IMR-90 (cell line): ENCODE data around the gene MRPL38. TPM values are rescaled to one million over a fixed set of nuclear protein-coding genes. Genes with fewer than 3 reads are reported as not detected.

Source experiments
- ATAC-seq: fragments of 200-7000 bp; cut with Tn5 transposase; 2 replicates; pipeline ENCODE4 v1.9.1; 2020; ENCODE audit warnings: low read depth, mild to moderate bottlenecking, moderate library complexity
- BruUV-seq: library from RNA; stranded (reverse); fragments of 400-500 nt; replicated peaks from 2 replicates; lab custom pipeline; 2021; lab: Mats Ljungman, UMichigan
- CTCF ChIA-PET: fragments of 300-600 bp; formaldehyde crosslinking; extraction: SDS; loops from one replicate; lab custom pipeline; 2021; ENCODE audit warnings: antibody characterized with exemption; lab: Yijun Ruan, JAX
- POLR2A ChIA-PET: fragments of 300-600 bp; sonication (Branson Sonifier 250); formaldehyde crosslinking; loops from one replicate; lab custom pipeline; 2022; ENCODE audit warnings: antibody characterized with exemption; ENCODE audit not compliant: unreplicated experiment; lab: Charles Lee
- DNase-seq: peaks from one replicate; pipeline ENCODE4 v3.0.0; 2013
- H2AFZ ChIP-seq: replicated peaks from 2 replicates; pipeline ENCODE3; 2013; ENCODE audit warnings: low read length, mild to moderate bottlenecking; ENCODE audit not compliant: poor library complexity
- H2AK5ac ChIP-seq: 2 replicates; pipeline ENCODE4 v1.6.1; 2013; ENCODE audit warnings: low read depth, low read length, inconsistent platforms
- H2AK9ac ChIP-seq: replicated peaks from 2 replicates; pipeline ENCODE3; 2013; ENCODE audit warnings: mild to moderate bottlenecking, low read depth, low read length, moderate library complexity; ENCODE audit not compliant: poor library complexity
- H2BK120ac ChIP-seq: 2 replicates; pipeline ENCODE4 v1.6.1; 2013; ENCODE audit warnings: low read depth, low read length, inconsistent platforms
- H2BK15ac ChIP-seq: 3 replicates; pipeline ENCODE4 v1.6.1; 2013; ENCODE audit warnings: low read depth, low read length, inconsistent platforms
- H2BK20ac ChIP-seq: 2 replicates; pipeline ENCODE4 v1.6.1; 2013; ENCODE audit warnings: low read depth, mild to moderate bottlenecking, inconsistent platforms, low read length, moderate library complexity
- H2BK5ac ChIP-seq: 2 replicates; pipeline ENCODE4 v1.6.1; 2013; ENCODE audit warnings: mild to moderate bottlenecking, low read depth, low read length, inconsistent platforms; ENCODE audit not compliant: poor library complexity, severe bottlenecking
- H3K14ac ChIP-seq: replicated peaks from 2 replicates; pipeline ENCODE4 v1.6.1; 2013; ENCODE audit warnings: low read depth, low read length, inconsistent platforms
- H3K18ac ChIP-seq: 2 replicates; pipeline ENCODE4 v1.6.1; 2013; ENCODE audit warnings: low read depth, low read length, control low read depth
- H3K23ac ChIP-seq: 2 replicates; pipeline ENCODE4 v1.6.1; 2013; ENCODE audit warnings: low read depth, low read length, inconsistent platforms
- H3K27ac ChIP-seq: 2 replicates; pipeline ENCODE4 v1.5.1; 2013; ENCODE audit warnings: mild to moderate bottlenecking, control low read depth, low read length; ENCODE audit not compliant: insufficient read depth
- H3K27me3 ChIP-seq: 2 replicates; pipeline ENCODE4 v1.6.1; 2013; ENCODE audit warnings: low read length; ENCODE audit not compliant: control insufficient read depth, insufficient read depth
- H3K36me3 ChIP-seq: 2 replicates; pipeline ENCODE4 v1.6.1; 2013; ENCODE audit warnings: low read length, mixed read lengths; ENCODE audit not compliant: control insufficient read depth, insufficient read depth
- H3K4ac ChIP-seq: 2 replicates; pipeline ENCODE4 v1.6.1; 2013; ENCODE audit warnings: low read depth, low read length, inconsistent platforms
- H3K4me1 ChIP-seq: 2 replicates; pipeline ENCODE4 v1.6.1; 2013; ENCODE audit warnings: low read length, mixed read lengths; ENCODE audit not compliant: control insufficient read depth, insufficient read depth
- H3K4me2 ChIP-seq: 2 replicates; pipeline ENCODE4 v1.6.1; 2013; ENCODE audit warnings: low read depth, mild to moderate bottlenecking, control low read depth, low read length, moderate library complexity
- H3K4me3 ChIP-seq: 2 replicates; pipeline ENCODE4 v1.5.1; 2013; ENCODE audit warnings: low read depth, mild to moderate bottlenecking, control low read depth, low read length, moderate library complexity; ENCODE audit not compliant: insufficient read depth
- H3K56ac ChIP-seq: 2 replicates; pipeline ENCODE4 v1.6.1; 2013; ENCODE audit warnings: low read length, inconsistent platforms; ENCODE audit not compliant: insufficient read depth; ENCODE audit errors: extremely low read depth
- H3K79me1 ChIP-seq, 2 experiments: 2 replicates each; pipeline ENCODE4 v1.6.1; 2013; ENCODE audit warnings: low read length in 2 of 2, inconsistent platforms in 1 of 2, low read depth in 1 of 2
- H3K9ac ChIP-seq: 2 replicates; pipeline ENCODE4 v1.6.1; 2013; ENCODE audit warnings: low read depth, low read length, control low read depth
- H3K9me1 ChIP-seq: 2 replicates; pipeline ENCODE4 v1.6.1; 2013; ENCODE audit warnings: low read length, inconsistent platforms; ENCODE audit not compliant: insufficient read depth
- H3K9me3 ChIP-seq: 2 replicates; pipeline ENCODE4 v1.6.1; 2013; ENCODE audit warnings: low read length; ENCODE audit not compliant: control insufficient read depth, insufficient read depth
- H4K20me1 ChIP-seq: 2 replicates; pipeline ENCODE4 v1.6.1; 2013; ENCODE audit warnings: low read length, inconsistent platforms; ENCODE audit not compliant: insufficient read depth
- H4K5ac ChIP-seq: 2 replicates; pipeline ENCODE4 v1.6.1; 2013; ENCODE audit warnings: mild to moderate bottlenecking, low read depth, low read length, control low read depth
- H4K8ac ChIP-seq, 2 experiments: 2 replicates each; pipeline ENCODE4 v1.6.1; 2013; ENCODE audit warnings: low read depth in 2 of 2, low read length in 2 of 2, control low read depth in 1 of 2, inconsistent platforms in 1 of 2
- H4K91ac ChIP-seq: 2 replicates; pipeline ENCODE4 v1.6.1; 2013; ENCODE audit warnings: low read depth, low read length, inconsistent platforms; ENCODE audit not compliant: insufficient read depth
- BHLHE40 ChIP-seq: fragments of 150-350 bp; IDR thresholded peaks from 2 replicates; pipeline ENCODE4 v1.6.1; 2016; ENCODE audit warnings: mild to moderate bottlenecking, low read depth, low read length
- CEBPB ChIP-seq: IDR thresholded peaks from 2 replicates; pipeline ENCODE4 v1.6.1; 2012; ENCODE audit warnings: low read depth, low read length, improper control_type of control experiment
- CHD1 ChIP-seq: IDR thresholded peaks from 2 replicates; pipeline ENCODE4 v1.6.1; 2012; ENCODE audit warnings: low read depth, low read length, improper control_type of control experiment
- CTCF ChIP-seq: conservative IDR thresholded peaks from 2 replicates; pipeline ENCODE4 v1.5.1; 2012; ENCODE audit warnings: mild to moderate bottlenecking, low read depth, low read length, improper control_type of control experiment
- ELK1 ChIP-seq: fragments of 150-350 bp; IDR thresholded peaks from 2 replicates; pipeline ENCODE4 v1.6.1; 2016; ENCODE audit warnings: low read depth, mild to moderate bottlenecking, low read length, moderate library complexity, borderline replicate concordance
- FOS ChIP-seq: fragments of 150-350 bp; IDR thresholded peaks from 2 replicates; pipeline ENCODE4 v1.6.1; 2016; ENCODE audit warnings: low read depth, low read length
- MAFK ChIP-seq: IDR thresholded peaks from 2 replicates; pipeline ENCODE4 v1.6.1; 2012; ENCODE audit warnings: low read depth, low read length, improper control_type of control experiment
- MAZ ChIP-seq: IDR thresholded peaks from 2 replicates; pipeline ENCODE4 v1.6.1; 2012; ENCODE audit warnings: low read depth, mild to moderate bottlenecking, low read length, improper control_type of control experiment, moderate library complexity, borderline replicate concordance
- MXI1 ChIP-seq: IDR thresholded peaks from 2 replicates; pipeline ENCODE4 v1.6.1; 2012; ENCODE audit warnings: low read depth, mild to moderate bottlenecking, low read length, moderate library complexity, borderline replicate concordance
- NFE2L2 ChIP-seq: fragments of 150-350 bp; IDR thresholded peaks from 2 replicates; pipeline ENCODE4 v1.6.1; 2016; ENCODE audit warnings: low read depth, mild to moderate bottlenecking, low read length
- POLR2A ChIP-seq: IDR thresholded peaks from 2 replicates; pipeline ENCODE4 v1.6.1; 2012; ENCODE audit warnings: mild to moderate bottlenecking, low read depth, low read length
- RAD21 ChIP-seq: IDR thresholded peaks from 2 replicates; pipeline ENCODE4 v1.6.1; 2012; ENCODE audit warnings: low read length, improper control_type of control experiment
- RCOR1 ChIP-seq: IDR thresholded peaks from 2 replicates; pipeline ENCODE4 v1.6.1; 2012; ENCODE audit warnings: mild to moderate bottlenecking, low read length, improper control_type of control experiment; ENCODE audit not compliant: insufficient replicate concordance
- RFX5 ChIP-seq: IDR thresholded peaks from 2 replicates; pipeline ENCODE4 v1.8.0; 2012; ENCODE audit warnings: low read depth, mild to moderate bottlenecking, low read length, moderate library complexity
- SMC3 ChIP-seq: fragments of 150-350 bp; IDR thresholded peaks from 2 replicates; pipeline ENCODE4 v1.6.1; 2016; ENCODE audit warnings: low read depth, mild to moderate bottlenecking, antibody characterized with exemption, low read length, moderate library complexity
- USF2 ChIP-seq: fragments of 150-350 bp; IDR thresholded peaks from 2 replicates; pipeline ENCODE4 v1.6.1; 2017; ENCODE audit warnings: mild to moderate bottlenecking, antibody characterized with exemption, low read length, low read depth
- WGBS, 2 experiments: methylation state at CpG; one replicate each; pipeline versions ENCODE4 v1.1.5 to v1.1.7; 2013; ENCODE audit warnings: missing lambda C conversion rate in 2 of 2; ENCODE audit not compliant: insufficient read length in 1 of 2; ENCODE audit errors: extremely low coverage in 2 of 2; 5-methylcytosine and 5-hydroxymethylcytosine counted together
- dilution Hi-C: fragments of 300-500 bp; cut with HindIII; formaldehyde crosslinking; loops from one replicate; pipeline ENCODE4 v1.14.3; 2018; ENCODE audit warnings: low sequenced_read_pairs; ENCODE audit not compliant: unreplicated experiment
- in situ Hi-C: fragments of 300-500 bp; cut with MboI; formaldehyde crosslinking; loops from 3 replicates; pipeline ENCODE4 v1.14.3; 2019; ENCODE audit warnings: low sequenced_read_pairs, inconsistent platforms, mixed read lengths
- intact Hi-C: fragments of 100-400 bp; cut with micrococcal nuclease; formaldehyde crosslinking; loops from 2 replicates; pipeline ENCODE4 v1.10.0; 2022
- polyA plus RNA-seq, 3 experiments: library from polyadenylated mRNA; depleted of rRNA; stranded (reverse); fragments of >200 nt; gene quantifications; 2 replicates each; pipeline ENCODE4 v1.2.3, GENCODE V29; 2012; ENCODE audit warnings: low replicate concordance in 1 of 3
- total RNA-seq: library from RNA; depleted of rRNA; stranded (reverse); fragments of >200 nt; gene quantifications from 2 replicates; pipeline ENCODE4 v1.2.3, GENCODE V29; 2012

The MRPL38 gene
- total and polyA plus RNA-seq, 2 of the 4 experiments (the other 2 are of a cell fraction), result 13.3 to 42.5 TPM

GRCh38 chr17:75945211-75945610 lies 40.5 kb upstream of the MRPL38 start:
- no peak overlapping the region for H2BK15ac ChIP-seq
- no peak overlapping the region for H4K91ac ChIP-seq
- peaks cover 3% of the 10 kb centered on the region; the same call in 1 of the 2 replicates for H3K9me1 ChIP-seq
- H3K56ac ChIP-seq, result no peak overlapping the region
- no peaks in the 10 kb centered on the region for H3K9me3 ChIP-seq
- no peak overlapping the region for H3K4me3 ChIP-seq
- in situ Hi-C loops (no loop called here), dilution Hi-C loops (no loop called here), intact Hi-C loops (no loop called here)
- H3K4me2 ChIP-seq, result no peak overlapping the region
- no peak overlapping the region for H3K4ac ChIP-seq
- ChIA-PET CTCF (no interaction called here), POLR2A (no interaction called here)
- peaks cover 2% of the 10 kb centered on the region; the same call in 1 of the 2 replicates for H3K4me1 ChIP-seq
- no peak for ATAC-seq
- H3K36me3 ChIP-seq, result peaks cover 25% of the 10 kb centered on the region
- H3K27ac ChIP-seq, result no peak overlapping the region
- no peak for DNase-seq
- no peak overlapping the region for H3K18ac ChIP-seq
- no peak overlapping the region for H2BK20ac ChIP-seq
- H4K5ac ChIP-seq, result no peak overlapping the region
- H3K23ac ChIP-seq, result no peak overlapping the region
- no CpG with 5 or more reads among the region's 2 CpGs for WGBS, 2 experiments
- no TSS peak for BruUV-seq
- H2BK120ac ChIP-seq, result no peak overlapping the region
- H2AK5ac ChIP-seq, result no peak overlapping the region
- no peak overlapping the region for H2BK5ac ChIP-seq
- H3K9ac ChIP-seq, result no peak overlapping the region
- no peak overlapping the region for H2AFZ ChIP-seq
- H4K20me1 ChIP-seq, result no peaks in the 10 kb centered on the region
- peaks cover 4 to 5% of the 10 kb centered on the region in 2 experiments; a peak in 2 of 4 replicates for H3K79me1 ChIP-seq
- H3K27me3 ChIP-seq, result no peaks in the 10 kb centered on the region
- no peak overlapping the region for H4K8ac ChIP-seq
- TF ChIP-seq RAD21, result no peak
- no peak for TF ChIP-seq MXI1
- TF ChIP-seq SMC3, result no peak
- no peak for TF ChIP-seq ELK1
- no peak for TF ChIP-seq USF2
- TF ChIP-seq BHLHE40, result no peak
- no peak for TF ChIP-seq CEBPB
- TF ChIP-seq RCOR1, result no peak
- no peak for TF ChIP-seq RFX5
- TF ChIP-seq FOS, result no peak
- TF ChIP-seq CTCF, result no peak
- TF ChIP-seq POLR2A, result no peak
- TF ChIP-seq NFE2L2, result no peak
- no peak for TF ChIP-seq MAZ
- TF ChIP-seq CHD1, result no peak
- TF ChIP-seq MAFK, result no peak
- no peak overlapping the region for H2AK9ac ChIP-seq
- no peak overlapping the region for H3K14ac ChIP-seq
